ENCODE results near the gene DNAJC4. TPM values are rescaled to one million over a fixed set of nuclear protein-coding genes. Genes with fewer than 3 reads are reported as not detected.
"Not testable (repeated sequence)": the region's sequence is repeated elsewhere in the genome, so short reads cannot be mapped to it uniquely, and the experiment has no call there.

The DNAJC4 gene
- total and polyA plus RNA-seq, 2 experiments from 2014 or later, result 11.0 to 34.7 TPM

GRCh38 chr11:64244107-64244506, 13.8 kb downstream of the DNAJC4 start:
- no peak overlapping the region for H3K4me3 ChIP-seq
- H3K27me3 ChIP-seq (replicated peaks; ENCODE audit: insufficient read depth), result no peaks in the 10 kb centered on the region
- H3K9ac ChIP-seq, result no peak overlapping the region
- peaks cover 15% of the 10 kb centered on the region for H3K4me1 ChIP-seq (ENCODE audit: insufficient read depth)
- H3F3A ChIP-seq (ENCODE audit: insufficient read depth), result peaks cover 23% of the 10 kb centered on the region
- H3K9me2 ChIP-seq (ENCODE audit: insufficient read depth), result no peaks in the 10 kb centered on the region
- H3K9me3 ChIP-seq (ENCODE audit: low read depth), result no peaks in the 10 kb centered on the region
- no peak for DNase-seq
- peaks cover 46% of the 10 kb centered on the region for H3K79me2 ChIP-seq (ENCODE audit: insufficient read depth)
- peak overlapping the region; percentile 21 for H3K4me2 ChIP-seq (ENCODE audit: unreplicated experiment)
- in situ Hi-C loops (cut with MboI), result no loop called here
- H2AFZ ChIP-seq, result no peak overlapping the region
- TF ChIP-seq EZH2phosphoT487 (IDR thresholded peaks at IDR 0.05; ENCODE audit: insufficient read depth, low read depth) (no peak), EZH2 (IDR thresholded peaks at IDR 0.05; ENCODE audit: insufficient read depth, poor library complexity, severe bottlenecking) (no peak)
- no peak overlapping the region for H3K27ac ChIP-seq
- H4K20me1 ChIP-seq (ENCODE audit: insufficient read depth), result no peaks in the 10 kb centered on the region
- WGBS, 2 experiments (ENCODE audit: low coverage in 1 of 2, low lambda C conversion rate in 2 of 2, missing lambda C conversion rate in 2 of 2), result 51 to 54% methylated on average over 5 of the region's 5 CpGs
- no peaks in the 10 kb centered on the region; the same call in 1 of the 2 replicates for H3K36me3 ChIP-seq (ENCODE audit: low read depth)

GRCh38 chr11:64244966-64245365, 14.6 kb downstream of the DNAJC4 start:
- peaks cover 20% of the 10 kb centered on the region for H3F3A ChIP-seq (ENCODE audit: insufficient read depth)
- H2AFZ ChIP-seq, result no peak overlapping the region
- no peaks in the 10 kb centered on the region; the same call in 1 of the 2 replicates for H3K36me3 ChIP-seq (ENCODE audit: low read depth)
- H4K20me1 ChIP-seq (ENCODE audit: insufficient read depth), result no peaks in the 10 kb centered on the region
- H3K27ac ChIP-seq, result peak overlapping the region; percentile 88
- H3K27me3 ChIP-seq (replicated peaks; ENCODE audit: insufficient read depth), result no peaks in the 10 kb centered on the region
- H3K4me2 ChIP-seq (ENCODE audit: unreplicated experiment), result peak overlapping the region; percentile 81
- no peaks in the 10 kb centered on the region for H3K9me2 ChIP-seq (ENCODE audit: insufficient read depth)
- WGBS, 2 experiments (ENCODE audit: low coverage in 1 of 2, low lambda C conversion rate in 2 of 2, missing lambda C conversion rate in 2 of 2), result 50% methylated on average over 6 of the region's 6 CpGs
- peaks cover 46% of the 10 kb centered on the region for H3K79me2 ChIP-seq (ENCODE audit: insufficient read depth)
- TF ChIP-seq EZH2 (IDR thresholded peaks at IDR 0.05; ENCODE audit: insufficient read depth, poor library complexity, severe bottlenecking), result no peak
- no peak for TF ChIP-seq EZH2phosphoT487 (IDR thresholded peaks at IDR 0.05; ENCODE audit: insufficient read depth, low read depth)
- H3K4me1 ChIP-seq (ENCODE audit: insufficient read depth), result peaks cover 15% of the 10 kb centered on the region
- H3K9me3 ChIP-seq (ENCODE audit: low read depth), result no peaks in the 10 kb centered on the region
- peak overlapping the region; percentile 92 for H3K9ac ChIP-seq
- in situ Hi-C loops (cut with MboI), result no loop called here
- DNase-seq, result no peak
- H3K4me3 ChIP-seq, result peak overlapping the region; percentile 100

- Histone ChIP-seq H3K9me3 (ENCODE audit: low read depth) (no peaks in the 10 kb centered on the region), H3K9ac (peak overlapping the region; percentile 92), H3K9me2 (ENCODE audit: insufficient read depth) (no peaks in the 10 kb centered on the region), H3F3A (ENCODE audit: insufficient read depth) (peaks cover 15% of the 10 kb centered on the region), H3K4me3 (peak overlapping the region; percentile 100), H3K4me1 (ENCODE audit: insufficient read depth) (peaks cover 11% of the 10 kb centered on the region), H3K27me3 (replicated peaks; ENCODE audit: insufficient read depth) (no peaks in the 10 kb centered on the region), H3K36me3 (ENCODE audit: low read depth) (no peaks in the 10 kb centered on the region; the same call in 1 of the 2 replicates), H3K79me2 (ENCODE audit: insufficient read depth) (peaks cover 46% of the 10 kb centered on the region), H4K20me1 (ENCODE audit: insufficient read depth) (no peaks in the 10 kb centered on the region), H3K4me2 (ENCODE audit: unreplicated experiment) (peak overlapping the region; percentile 81), H2AFZ (no peak overlapping the region), H3K27ac (peak overlapping the region; percentile 88)
- DNase-seq, result no peak
- in situ Hi-C loops (cut with MboI), result no loop called here
- TF ChIP-seq EZH2phosphoT487 (IDR thresholded peaks at IDR 0.05; ENCODE audit: insufficient read depth, low read depth) (no peak), EZH2 (IDR thresholded peaks at IDR 0.05; ENCODE audit: insufficient read depth, poor library complexity, severe bottlenecking) (no peak)
- 0 to 1% methylated on average over 2 to 5 of the region's 6 CpGs for WGBS, 2 experiments (ENCODE audit: low coverage in 1 of 2, low lambda C conversion rate in 2 of 2, missing lambda C conversion rate in 2 of 2)
These were observed 15.1 kb downstream of the DNAJC4 start for GRCh38 chr11:64245401-64245796.

GRCh38 chr11:64245797-64246620, 15.7 kb downstream of the DNAJC4 start:
- Histone ChIP-seq H3K27me3 (replicated peaks; ENCODE audit: insufficient read depth) (no peaks in the 10 kb centered on the region), H3K27ac (peak overlapping the region; percentile 88)
- 1 to 2% methylated on average over 29 to 45 of the region's 46 CpGs for WGBS, 2 experiments (ENCODE audit: low coverage in 1 of 2, low lambda C conversion rate in 2 of 2, missing lambda C conversion rate in 2 of 2)

DNA sequence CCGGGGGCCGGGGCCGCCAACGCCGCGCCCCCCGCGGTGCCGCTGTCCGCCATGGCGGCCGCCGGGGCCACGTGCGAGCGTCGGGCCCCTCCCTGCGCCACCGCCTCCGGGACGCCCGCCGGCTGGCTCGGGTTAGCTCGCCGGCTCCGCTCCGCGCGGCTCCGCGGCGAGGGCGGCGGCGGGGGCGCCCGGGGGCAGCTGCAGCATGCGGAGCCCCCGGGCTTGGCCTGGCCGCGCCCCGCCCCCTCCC, 16.2 kb downstream of the DNAJC4 start:
- H3K4me1 ChIP-seq (ENCODE audit: insufficient read depth); DNase-seq; in situ Hi-C loops (cut with MboI); H3K36me3 ChIP-seq (ENCODE audit: low read depth); H4K20me1 ChIP-seq (ENCODE audit: insufficient read depth); H3K9me2 ChIP-seq (ENCODE audit: insufficient read depth); H2AFZ ChIP-seq; H3K27me3 ChIP-seq (replicated peaks; ENCODE audit: insufficient read depth); H3K4me2 ChIP-seq (ENCODE audit: unreplicated experiment); H3K9me3 ChIP-seq (ENCODE audit: low read depth): not testable (repeated sequence)
- Histone ChIP-seq H3K79me2 (ENCODE audit: insufficient read depth) (peaks cover 46% of the 10 kb centered on the region), H3F3A (ENCODE audit: insufficient read depth) (peaks cover 14% of the 10 kb centered on the region; the same call in 1 of the 2 replicates), H3K27ac (peak overlapping the region; percentile 88), H3K9ac (peak overlapping the region; percentile 92), H3K4me3 (peak overlapping the region; percentile 100)
- WGBS, 2 experiments (ENCODE audit: low coverage in 1 of 2, low lambda C conversion rate in 2 of 2, missing lambda C conversion rate in 2 of 2), result 0 to 1% methylated on average over 16 to 23 of the region's 43 CpGs

More at GRCh38 chr11:64245797-64246620, 15.7 kb downstream of the DNAJC4 start:
- H3K9me3 ChIP-seq (ENCODE audit: low read depth), result no peaks in the 10 kb centered on the region
- H3K9ac ChIP-seq, result peak overlapping the region; percentile 92
- TF ChIP-seq EZH2 (IDR thresholded peaks at IDR 0.05; ENCODE audit: insufficient read depth, poor library complexity, severe bottlenecking), result no peak
- TF ChIP-seq EZH2phosphoT487 (IDR thresholded peaks at IDR 0.05; ENCODE audit: insufficient read depth, low read depth), result no peak
- no peaks in the 10 kb centered on the region for H4K20me1 ChIP-seq (ENCODE audit: insufficient read depth)
- H3K4me1 ChIP-seq (ENCODE audit: insufficient read depth), result 0 out of 2 replicates have a peak, but pooled peaks cover 10% of the 10 kb centered on the region
- H3K4me2 ChIP-seq (ENCODE audit: unreplicated experiment), result peak overlapping the region; percentile 81
- peaks cover 14% of the 10 kb centered on the region; the same call in 1 of the 2 replicates for H3F3A ChIP-seq (ENCODE audit: insufficient read depth)
- no peaks in the 10 kb centered on the region for H3K9me2 ChIP-seq (ENCODE audit: insufficient read depth)
- H2AFZ ChIP-seq, result peak overlapping the region; percentile 46; the same call in 1 of the 2 replicates
- peaks cover 46% of the 10 kb centered on the region for H3K79me2 ChIP-seq (ENCODE audit: insufficient read depth)
- H3K36me3 ChIP-seq (ENCODE audit: low read depth), result no peaks in the 10 kb centered on the region; the same call in 1 of the 2 replicates
- peak; percentile 98 for DNase-seq
- in situ Hi-C loops (cut with MboI), result no loop called here
- peak overlapping the region; percentile 100 for H3K4me3 ChIP-seq
